Measurements from ENCODE around the gene WIPF1.

WIPF1 gene

GRCh38 chr2:174585146-174585545 lies 12.5 kb downstream of the WIPF1 start:
- no peak for DNase-seq (ENCODE audit: low read depth)
- no peak overlapping the region for H3K4me3 ChIP-seq (ENCODE audit: control insufficient read depth, low read depth, low read length)
- TF ChIP-seq CTCF (conservative IDR thresholded peaks at IDR 0.05; ENCODE audit: control insufficient read depth, insufficient read depth, low read depth, low read length), result no peak

- DNase-seq (ENCODE audit: low read depth), result no peak
- no peak for TF ChIP-seq CTCF (conservative IDR thresholded peaks at IDR 0.05; ENCODE audit: control insufficient read depth, insufficient read depth, low read depth, low read length)
- no peak overlapping the region for H3K4me3 ChIP-seq (ENCODE audit: control insufficient read depth, low read depth, low read length)
Observed at GRCh38 chr2:174581491-174581890, 16.1 kb downstream of the WIPF1 start.

GRCh38 chr2:174580951-174581350 lies 16.7 kb downstream of the WIPF1 start:
- TF ChIP-seq CTCF (conservative IDR thresholded peaks at IDR 0.05; ENCODE audit: control insufficient read depth, insufficient read depth, low read depth, low read length), result no peak
- DNase-seq (ENCODE audit: low read depth), result no peak
- H3K4me3 ChIP-seq (ENCODE audit: control insufficient read depth, low read depth, low read length), result no peak overlapping the region

GRCh38 chr2:174577967-174578589 lies 19.5 kb downstream of the WIPF1 start:
- TF ChIP-seq CTCF (conservative IDR thresholded peaks at IDR 0.05; ENCODE audit: control insufficient read depth, insufficient read depth, low read depth, low read length), result peak; percentile 79
- H3K4me3 ChIP-seq (ENCODE audit: control insufficient read depth, low read depth, low read length), result no peak overlapping the region
- peak; percentile 74 for DNase-seq (ENCODE audit: low read depth)

- no peak overlapping the region for H3K4me3 ChIP-seq (ENCODE audit: control insufficient read depth, low read depth, low read length)
- no peak for TF ChIP-seq CTCF (conservative IDR thresholded peaks at IDR 0.05; ENCODE audit: control insufficient read depth, insufficient read depth, low read depth, low read length)
- no peak for DNase-seq (ENCODE audit: low read depth)
Observed at GRCh38 chr2:174575124-174575776, 22.4 kb downstream of the WIPF1 start.

GRCh38 chr2:174574657-174575056 lies 22.9 kb downstream of the WIPF1 start:
- DNase-seq (ENCODE audit: low read depth), result no peak
- H3K4me3 ChIP-seq (ENCODE audit: control insufficient read depth, low read depth, low read length), result no peak overlapping the region
- no peak for TF ChIP-seq CTCF (conservative IDR thresholded peaks at IDR 0.05; ENCODE audit: control insufficient read depth, insufficient read depth, low read depth, low read length)
